DMS 273 treated with DMSO at 0.1 percent for 48 hours (cell line): ENCODE measurements around the gene NFYC.
A peak's percentile ranks its signal among the peaks of the same experiment; 100 is the strongest.

ENCODE experiments used
- DNase-seq: peaks from one replicate; lab custom pipeline; 2025; lab: John Stamatoyannopoulos, UW

The NFYC gene

GRCh38 chr1:40783001-40783905, 91.7 kb downstream of the NFYC start, which contains the start of gene KCNQ4:
KCNQ4 (plus strand) TSS chr1:40783787; CDS start chr1:40784094, 307 bp downstream.
- DNase-seq: peak; percentile 98

GRCh38 chr1:40784141-40784770, 92.8 kb downstream of the NFYC start:
- no peak for DNase-seq

- DNase-seq: no peak
Measured at GRCh38 chr1:40784771-40785151, 93.3 kb downstream of the NFYC start.

GRCh38 chr1:40785446-40785845, 93.9 kb downstream of the NFYC start:
- DNase-seq: no peak

- DNase-seq: no peak
Measured at GRCh38 chr1:40786171-40786994, 94.9 kb downstream of the NFYC start.

- DNase-seq: no peak
Measured at GRCh38 chr1:40786995-40787705, 95.6 kb downstream of the NFYC start.

GRCh38 chr1:40787737-40788560, 96.4 kb downstream of the NFYC start:
- DNase-seq: no peak

GRCh38 chr1:40788561-40789341, 97.2 kb downstream of the NFYC start:
- no peak for DNase-seq

GRCh38 chr1:40789342-40789598, 97.8 kb downstream of the NFYC start:
- no peak for DNase-seq

- no peak for DNase-seq
Measured at GRCh38 chr1:40789661-40790430, 98.3 kb downstream of the NFYC start.

- DNase-seq: no peak
Measured at GRCh38 chr1:40792036-40792435, 100.5 kb downstream of the NFYC start.

- no peak for DNase-seq
Measured at GRCh38 chr1:40793617-40794016, 102.1 kb downstream of the NFYC start.

GRCh38 chr1:40794048-40794447, 102.5 kb downstream of the NFYC start:
- DNase-seq: no peak

- DNase-seq: no peak
Measured at GRCh38 chr1:40794974-40795715, 103.6 kb downstream of the NFYC start.

- no peak for DNase-seq
Measured at GRCh38 chr1:40795811-40796586, 104.5 kb downstream of the NFYC start.

- no peak for DNase-seq
Measured at GRCh38 chr1:40796939-40797667, 105.6 kb downstream of the NFYC start.

GRCh38 chr1:40797668-40798010, 106.1 kb downstream of the NFYC start:
- no peak for DNase-seq
